HG03354 (cell line): ENCODE results near the gene RGS6.

Experiments used
- ATAC-seq: cut with Tn5 transposase; IDR thresholded peaks from one replicate; pipeline ENCODE4 v1.9.1; 2021; ENCODE audit warnings: mild to moderate bottlenecking; ENCODE audit not compliant: unreplicated experiment, poor library complexity, severe bottlenecking

The RGS6 gene

DNA sequence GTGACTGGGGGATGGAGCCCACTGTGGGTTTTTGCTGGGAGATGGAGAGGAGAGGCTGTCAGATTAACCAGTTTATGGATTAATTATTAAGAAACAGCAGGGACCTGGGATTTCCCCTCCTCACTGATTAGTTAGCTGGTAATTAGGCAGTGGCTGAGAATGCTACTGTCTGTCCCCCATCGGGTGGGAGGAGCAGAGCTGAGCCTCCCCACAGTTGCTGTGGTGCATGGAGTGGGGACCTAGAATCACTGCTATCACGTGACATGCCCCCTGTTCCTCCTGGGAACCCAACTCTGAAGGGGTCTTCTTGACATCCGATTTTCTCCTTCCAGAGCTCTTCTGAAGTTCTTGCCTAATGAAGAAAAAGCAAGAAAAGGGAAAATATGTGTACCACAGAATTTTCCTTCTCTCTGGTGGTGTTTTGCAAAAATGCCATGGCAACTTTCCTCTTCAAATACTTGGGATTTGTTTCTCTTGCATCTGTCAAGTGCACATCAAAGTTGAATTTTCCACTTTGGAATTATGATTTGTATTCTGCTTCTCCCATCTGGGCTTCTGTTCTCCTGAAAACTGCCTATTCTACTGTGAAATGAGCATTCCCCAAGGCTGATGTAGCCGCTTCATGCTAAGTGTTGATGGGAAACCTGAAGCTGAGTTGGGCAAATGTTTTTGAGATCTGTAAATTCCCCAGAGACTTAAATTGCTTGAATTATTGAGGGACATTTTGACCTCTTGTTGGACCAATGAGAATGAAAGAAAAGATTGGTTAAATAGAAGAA, 264.2 kb downstream of the RGS6 start:
- no peak for ATAC-seq

DNA sequence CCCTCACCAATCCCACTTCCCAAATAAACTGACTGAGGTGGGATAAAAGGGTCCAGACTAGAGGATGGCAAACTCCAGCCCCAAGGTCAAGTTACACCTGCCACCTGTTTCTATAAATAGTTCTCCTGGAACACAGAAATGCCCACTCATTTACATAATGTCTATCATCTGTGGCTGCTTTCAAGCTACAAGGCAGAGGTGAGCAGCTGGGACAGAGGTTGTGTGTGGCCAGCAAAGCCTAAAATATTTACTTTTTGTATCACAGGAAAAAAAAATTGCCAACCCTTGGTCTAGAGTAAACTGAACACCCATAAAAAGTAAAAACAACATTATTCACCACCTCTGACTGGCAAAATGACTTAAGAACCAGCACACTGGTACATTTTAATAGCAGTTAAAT, 269.4 kb downstream of the RGS6 start:
- no peak for ATAC-seq

DNA sequence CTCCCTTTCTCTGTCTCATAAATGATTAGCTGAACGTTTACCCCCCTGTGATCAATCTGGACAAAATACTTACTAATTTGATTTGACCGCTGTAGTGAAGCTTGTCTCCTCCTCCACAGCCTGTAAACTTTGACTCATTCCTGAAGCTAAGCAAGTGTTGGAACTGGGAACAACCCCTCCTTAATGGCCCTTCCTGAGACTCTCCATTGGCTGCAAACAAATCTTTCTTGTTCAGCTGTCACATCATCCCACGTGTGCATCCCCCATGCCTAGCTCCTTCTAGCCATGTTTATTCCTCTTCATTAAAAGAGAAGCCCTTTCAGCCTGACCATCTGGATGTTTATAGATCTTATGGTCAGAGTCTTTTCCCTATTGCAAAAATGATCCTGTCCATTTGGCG, 281.2 kb downstream of the RGS6 start:
- ATAC-seq = no peak

DNA sequence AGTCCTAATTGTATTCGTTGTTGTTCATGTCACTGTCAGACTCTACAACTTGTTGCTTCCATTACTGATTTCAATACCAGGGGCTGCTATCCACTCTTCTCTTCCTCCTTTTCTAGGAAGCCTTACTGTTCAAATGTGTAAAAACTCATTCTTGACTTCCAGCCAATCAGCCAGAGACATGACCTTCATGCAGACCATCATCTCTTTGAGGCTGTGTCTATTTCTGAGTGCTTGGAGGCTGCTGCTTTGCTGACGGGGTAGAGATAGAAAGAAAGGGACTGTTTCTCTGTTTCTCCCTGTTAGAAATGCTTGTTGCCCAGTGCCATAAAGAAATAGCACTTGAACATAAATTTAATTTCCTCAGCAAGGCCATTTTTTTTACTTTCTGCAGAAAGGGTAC, 282.9 kb downstream of the RGS6 start:
- ATAC-seq = no peak

DNA sequence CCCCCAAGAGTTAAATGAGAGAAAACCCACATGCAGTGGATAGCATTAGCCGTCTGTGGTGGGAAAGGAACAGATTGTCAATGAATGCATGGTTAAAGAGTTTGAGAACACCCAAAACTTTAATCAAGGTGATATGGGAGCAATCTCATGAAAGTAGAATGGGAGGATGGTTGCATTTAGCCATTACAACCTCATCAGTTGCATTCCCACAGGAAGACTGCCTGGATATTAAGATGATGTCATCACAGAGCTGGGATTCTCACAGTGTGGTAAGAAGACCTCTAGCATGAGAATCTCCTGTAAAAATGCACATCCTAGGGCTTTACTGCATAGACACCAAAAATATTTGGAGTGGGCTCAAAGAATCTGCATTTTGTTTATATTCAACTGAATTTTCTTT, 284.9 kb downstream of the RGS6 start:
- no peak for ATAC-seq

DNA sequence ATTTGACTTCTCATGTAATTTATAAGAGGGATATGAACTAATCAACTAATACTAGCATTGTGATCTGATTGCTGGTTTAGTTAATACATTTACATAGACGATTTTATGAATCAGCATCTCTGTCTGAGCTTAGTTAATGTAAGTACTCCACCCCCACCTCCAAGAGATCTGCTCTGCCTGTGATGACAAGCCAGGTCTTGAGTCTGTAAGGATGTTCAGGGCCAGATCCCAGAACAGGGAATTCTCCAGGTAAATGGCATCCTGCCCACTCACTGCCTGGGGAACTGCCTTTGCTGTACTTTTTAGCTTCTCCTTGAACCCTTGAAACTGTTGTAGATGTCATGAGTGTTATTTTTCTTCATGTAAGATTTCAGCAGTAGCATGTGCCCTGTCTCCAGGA, 289.8 kb downstream of the RGS6 start:
- no peak for ATAC-seq

DNA sequence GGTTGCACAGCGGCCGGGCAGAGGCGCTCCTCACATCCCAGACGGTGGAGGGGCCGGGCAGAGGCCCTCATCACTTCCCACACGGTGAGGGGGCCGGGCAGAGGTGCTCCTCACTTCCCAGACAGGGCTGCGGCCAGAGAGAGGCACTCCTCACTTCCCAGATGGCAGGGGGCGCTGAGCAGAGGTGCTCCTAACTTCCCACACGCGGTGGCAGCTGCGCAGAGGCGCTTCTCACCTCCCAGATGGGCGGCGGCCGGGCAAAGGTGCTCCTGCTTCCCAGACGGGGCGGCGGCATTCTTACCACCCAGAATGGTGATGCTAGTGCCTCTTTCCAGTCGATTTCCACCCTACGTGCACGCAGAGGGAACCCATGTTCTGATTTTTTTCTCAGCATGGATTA, 304.4 kb downstream of the RGS6 start:
- no peak for ATAC-seq

DNA sequence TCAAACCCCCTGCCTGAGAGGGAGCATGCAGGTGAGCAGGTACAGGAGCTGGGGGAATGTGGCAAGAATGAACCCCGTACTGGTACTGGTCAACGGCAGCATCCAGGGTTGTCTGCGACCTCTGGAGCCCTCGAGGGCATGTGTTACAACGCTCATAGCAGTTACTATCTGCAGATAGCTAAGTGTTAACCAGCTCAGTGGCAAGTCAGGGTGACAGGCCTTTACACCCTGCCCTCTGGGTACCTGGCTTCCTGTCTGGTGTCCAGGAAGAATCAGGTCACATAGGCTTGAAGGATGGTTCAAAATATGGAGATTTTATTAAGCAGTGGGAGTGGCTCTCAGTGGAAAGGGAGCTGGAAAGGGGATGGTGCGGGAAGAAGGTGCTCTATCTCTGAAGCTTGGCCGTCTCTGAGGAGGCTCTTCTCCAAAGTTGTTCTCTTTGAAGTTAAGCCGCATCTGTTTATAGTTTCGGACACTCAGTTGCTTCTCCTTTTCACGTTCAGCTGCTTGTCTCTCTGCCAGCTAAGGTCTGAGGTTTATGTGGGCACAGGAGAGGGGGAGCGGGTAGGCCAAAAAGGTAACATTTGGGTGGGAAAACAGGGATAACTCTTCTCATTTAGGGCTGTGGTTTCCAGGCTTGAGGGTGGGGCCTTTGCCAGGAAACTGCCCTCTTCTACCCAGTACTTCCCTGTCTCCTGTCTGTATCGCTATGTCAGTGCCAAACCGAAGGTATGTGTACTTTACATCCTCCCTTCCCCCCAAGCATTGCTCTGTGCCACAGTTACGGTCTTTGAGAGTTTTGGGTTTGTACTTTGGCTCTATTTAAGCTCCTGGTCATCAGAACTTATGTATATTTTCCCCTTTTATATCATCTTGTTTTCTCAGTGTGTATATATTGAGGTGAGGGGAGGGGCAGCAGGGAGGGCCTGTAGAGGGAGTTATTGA, 305.8 kb downstream of the RGS6 start:
- no peak for ATAC-seq

DNA sequence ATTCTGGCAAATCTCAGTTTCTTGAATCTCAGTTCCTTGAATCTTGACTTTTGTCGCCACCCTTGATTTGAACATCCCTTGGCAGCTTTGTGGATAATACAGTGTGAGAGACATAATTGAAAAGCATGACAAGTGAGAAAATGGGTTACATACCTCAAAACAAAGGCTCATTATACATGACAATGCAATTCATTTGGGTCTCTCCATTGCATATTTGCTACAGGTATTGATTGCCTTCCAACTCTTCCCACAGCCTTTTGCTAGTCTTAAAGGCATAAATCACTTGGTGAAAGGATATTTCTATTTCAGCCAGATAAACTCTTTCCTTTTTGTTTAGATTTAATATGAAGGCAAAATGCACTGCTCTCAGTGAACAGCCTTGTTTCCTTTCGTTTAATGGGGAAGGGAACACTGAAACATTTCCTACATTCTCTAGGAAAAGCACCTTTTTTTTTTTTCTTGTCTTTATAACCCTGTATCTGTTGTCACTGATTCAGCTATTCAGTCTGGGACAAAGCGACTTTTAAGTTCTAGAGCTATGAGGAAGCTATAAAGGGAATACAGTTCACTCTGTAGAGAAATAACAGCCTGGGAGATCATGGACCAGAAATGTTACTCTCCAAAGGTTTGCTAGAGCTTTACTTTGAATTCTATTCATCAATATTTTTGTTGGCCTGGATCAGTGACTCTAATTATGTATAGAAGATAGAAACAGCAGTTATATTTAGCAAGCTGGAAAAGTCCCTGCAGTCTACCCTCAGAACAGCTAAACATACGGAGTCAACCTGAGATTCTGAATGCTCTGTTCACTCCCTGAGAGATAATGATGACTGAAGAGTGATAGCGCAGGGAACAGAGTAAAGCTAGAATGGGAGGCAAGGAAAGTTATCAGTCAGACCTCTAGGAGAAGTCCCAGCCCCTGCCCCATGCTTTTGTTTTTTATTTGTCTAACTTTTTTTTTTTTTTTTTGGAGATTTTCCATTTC, 311.4 kb downstream of the RGS6 start:
- no peak for ATAC-seq

DNA sequence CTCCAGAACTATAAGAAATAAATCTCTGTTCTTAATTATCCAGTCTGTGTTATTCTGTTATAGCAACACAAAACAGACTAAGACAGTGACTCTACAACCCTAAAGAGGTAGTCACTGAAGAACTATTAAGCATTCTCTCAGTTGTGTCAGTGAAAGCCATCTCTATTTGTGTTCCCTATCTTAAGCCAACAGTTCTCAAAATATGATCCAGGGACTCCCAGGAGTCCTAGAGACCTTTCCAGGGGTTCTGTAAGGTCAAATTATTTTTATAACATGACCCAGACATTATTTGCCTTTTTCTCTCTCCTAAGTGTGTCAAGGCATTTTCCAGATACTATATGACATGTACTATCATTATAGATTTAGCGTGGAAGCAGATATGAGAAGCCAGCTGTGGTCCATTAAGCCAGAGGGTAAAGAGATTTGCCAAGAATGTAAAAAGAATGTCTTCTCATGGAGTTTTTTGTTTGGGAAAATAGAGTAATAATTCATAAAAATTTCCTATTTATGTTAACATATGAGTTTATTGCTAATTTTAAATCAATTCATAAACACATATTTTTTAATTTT, 315.8 kb downstream of the RGS6 start:
- ATAC-seq = no peak

DNA sequence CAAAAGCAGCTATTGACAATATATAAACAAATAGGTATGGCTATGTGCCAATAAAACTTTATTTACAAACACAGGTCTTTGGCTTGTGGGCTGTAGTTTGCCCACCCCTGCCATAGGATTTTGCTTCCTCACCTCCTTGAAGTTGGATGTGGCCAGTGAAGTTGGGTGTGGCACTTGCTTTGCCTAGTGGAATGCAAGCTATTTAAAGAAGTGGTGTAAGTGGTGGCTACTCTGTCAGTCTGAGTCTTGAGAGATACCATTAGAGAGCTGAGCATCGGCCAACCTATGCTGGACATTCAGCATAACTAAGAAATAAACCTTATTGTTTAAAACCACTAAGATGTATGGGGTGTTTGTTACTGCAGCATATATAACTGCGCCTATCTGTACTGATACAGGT, 321.3 kb downstream of the RGS6 start:
- ATAC-seq = no peak

DNA sequence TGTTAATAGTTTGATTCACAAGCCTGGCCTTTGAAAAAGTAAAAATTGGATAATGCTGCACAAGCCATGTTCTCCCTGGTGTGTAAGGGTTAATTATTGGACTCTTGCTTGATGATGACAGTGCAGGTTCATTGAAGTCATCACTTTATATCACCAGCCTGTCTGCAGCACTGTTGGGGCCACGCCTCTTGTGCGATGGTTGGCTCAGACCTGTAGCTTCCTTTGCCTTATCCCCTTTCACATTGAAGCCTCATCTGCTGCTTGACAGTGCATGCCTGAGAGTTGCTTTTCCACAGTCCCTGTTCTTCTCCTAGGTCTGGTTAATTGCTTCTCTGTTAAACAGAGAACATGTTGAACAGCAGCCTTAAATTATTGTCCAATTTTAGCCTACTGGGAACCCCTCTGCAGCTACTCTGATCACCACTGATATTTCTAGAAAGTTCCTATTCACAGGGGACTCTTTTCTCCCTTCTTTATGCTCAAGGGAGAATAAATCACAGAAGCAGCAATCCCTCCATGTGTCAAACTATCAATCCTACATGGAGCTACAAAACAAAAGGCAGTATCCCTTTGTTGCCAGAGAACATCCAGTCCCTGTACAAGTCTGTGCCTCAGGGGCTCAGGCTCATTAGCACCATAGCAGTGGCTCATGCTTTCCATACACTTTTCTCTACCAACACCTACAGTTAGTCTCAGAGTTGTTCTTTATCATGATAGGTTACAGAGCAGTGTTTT, 322.1 kb downstream of the RGS6 start:
- no peak for ATAC-seq

DNA sequence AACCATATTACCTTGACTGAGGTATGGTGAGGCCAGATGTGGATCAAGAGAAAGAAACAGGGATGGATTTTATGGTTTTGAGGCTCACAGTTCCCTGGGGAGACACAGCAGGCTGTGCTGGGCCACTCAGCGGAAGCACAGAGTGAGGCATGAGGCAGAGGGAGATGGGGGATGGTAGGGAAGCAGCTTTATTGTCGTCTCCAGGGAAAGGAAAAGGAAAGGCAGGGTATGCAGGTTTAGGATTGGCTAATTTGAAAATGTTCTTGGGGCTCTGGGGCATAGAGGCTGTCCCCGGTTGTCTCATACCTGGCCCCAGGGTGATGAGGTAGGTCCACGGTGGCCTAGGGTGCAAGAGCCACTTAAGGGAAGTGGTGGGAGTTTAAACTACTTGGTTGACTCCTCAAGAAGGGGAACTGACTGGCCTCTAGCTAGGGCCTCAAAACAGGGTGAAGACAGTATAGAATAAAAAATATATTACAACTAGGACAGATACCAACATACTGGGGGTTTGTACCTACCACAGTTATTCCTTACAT, 322.8 kb downstream of the RGS6 start:
- ATAC-seq = no peak

DNA sequence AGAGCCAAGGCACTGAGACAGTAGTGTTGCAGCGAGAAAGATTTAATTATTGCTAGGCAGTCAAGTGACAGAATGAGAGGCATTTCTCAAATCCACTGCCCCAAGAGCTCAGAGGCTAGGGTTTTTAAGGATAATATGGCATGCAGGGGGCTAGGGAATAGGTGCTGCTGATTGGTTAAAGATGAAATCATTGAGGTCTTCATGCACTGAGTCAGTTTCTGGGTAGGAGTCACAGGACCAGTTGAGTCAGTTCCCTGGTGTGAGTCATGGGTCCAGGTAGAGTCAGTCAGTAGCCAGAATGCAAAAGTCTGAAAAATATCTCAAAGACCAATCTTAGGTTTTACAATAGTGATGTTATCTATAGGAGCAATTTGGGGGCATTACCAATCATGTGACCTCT, 323.8 kb downstream of the RGS6 start:
- no peak for ATAC-seq

DNA sequence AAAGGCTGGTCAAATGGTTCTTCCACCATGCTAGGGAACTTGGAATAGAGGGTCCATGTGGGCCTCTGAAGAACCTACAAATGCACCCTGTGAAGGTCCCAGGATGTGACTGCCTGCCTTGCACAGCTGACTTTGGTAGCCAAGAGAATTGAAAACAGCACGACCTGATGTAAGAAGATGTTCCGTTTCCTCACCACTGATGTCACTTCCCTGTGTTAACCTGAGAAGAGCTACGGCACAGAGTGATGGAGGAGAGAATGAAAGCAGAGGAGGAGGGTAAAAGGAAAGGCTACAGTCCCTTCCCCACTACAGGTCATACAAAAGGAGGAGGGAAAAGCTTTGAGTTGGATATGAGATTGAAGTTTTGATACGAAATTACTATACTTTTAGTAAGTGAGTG, 328.8 kb downstream of the RGS6 start:
- ATAC-seq = no peak

DNA sequence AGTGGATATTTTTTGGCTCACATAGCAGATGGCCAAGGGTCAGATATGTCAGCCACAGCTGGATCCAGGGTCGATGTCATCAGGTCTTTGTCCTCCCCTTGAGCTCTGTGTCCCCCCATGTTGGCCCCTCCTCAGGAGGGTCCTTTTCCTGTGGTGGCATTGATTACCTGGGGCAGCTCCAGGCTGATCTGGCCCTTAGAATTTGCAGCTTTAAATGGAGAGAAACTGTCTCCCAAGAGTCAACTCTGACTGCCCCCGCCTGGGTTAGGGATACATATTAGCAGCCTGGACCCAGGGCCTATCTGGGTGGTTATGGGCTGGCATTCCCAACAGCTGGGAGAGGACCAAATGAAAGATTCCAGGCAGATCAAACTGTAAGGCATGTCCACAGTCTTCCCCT, 330.5 kb downstream of the RGS6 start:
- no peak for ATAC-seq

DNA sequence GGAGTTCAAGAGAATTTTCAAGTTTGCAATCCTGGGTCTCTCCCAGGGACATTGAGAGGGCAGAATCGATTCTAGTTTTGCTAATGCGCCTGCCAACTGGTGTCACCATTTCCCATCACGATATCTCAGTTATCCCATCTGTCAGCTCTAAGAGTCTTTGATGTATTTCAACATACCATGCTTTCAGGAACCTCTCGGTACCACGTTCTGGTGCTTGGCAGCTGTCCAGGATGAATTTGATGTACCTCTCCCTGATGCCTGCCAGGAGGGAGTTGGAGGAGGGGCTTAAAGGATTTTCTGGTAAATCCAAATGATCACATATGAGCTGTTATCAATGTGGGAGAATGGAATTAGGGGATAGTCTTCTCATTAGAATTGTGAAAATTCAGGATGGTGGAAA, 332.5 kb downstream of the RGS6 start:
- no peak for ATAC-seq

DNA sequence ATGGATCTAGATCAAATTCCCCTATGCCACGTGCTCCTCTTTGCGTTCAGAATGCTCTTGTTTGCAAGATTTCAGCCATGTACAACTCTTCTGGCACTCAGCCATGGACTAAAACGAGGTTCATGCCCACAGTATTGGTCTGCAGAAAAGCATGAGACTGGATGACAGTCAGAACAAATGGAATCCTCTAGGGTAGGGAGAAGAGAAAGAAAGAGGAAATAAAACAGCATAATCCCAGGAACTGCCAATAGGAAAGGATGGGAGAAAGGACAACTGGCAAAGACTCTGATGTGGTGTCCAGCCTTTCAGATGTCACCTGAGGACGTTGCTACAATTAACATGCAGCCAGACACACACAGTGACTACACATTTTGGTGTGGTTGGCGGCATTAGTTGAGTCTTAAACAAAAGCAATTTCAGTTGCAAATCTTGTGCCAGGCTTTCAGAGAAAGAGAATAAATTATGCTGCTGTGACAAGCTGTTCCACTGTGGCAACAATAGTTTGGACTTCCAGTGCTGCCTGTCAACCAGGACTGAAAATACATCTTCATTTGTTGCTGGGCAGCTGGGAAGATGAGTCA, 338.0 kb downstream of the RGS6 start:
- ATAC-seq = no peak
